Suppressor macrophage treated with lipopolysaccharide for 4 hours (primary cell): ENCODE measurements around the gene CACNA2D3.

Experiments
- DNase-seq: peaks from one replicate; pipeline ENCODE4 v3.0.0-alpha.2; 2020

Gene CACNA2D3

GRCh38 chr3:54862526-54862925 is 740.2 kb downstream of the CACNA2D3 start:
- no peak for DNase-seq

- DNase-seq, result no peak
Observed at GRCh38 chr3:54863366-54863765, 741.0 kb downstream of the CACNA2D3 start.

GRCh38 chr3:54863786-54864185 is 741.4 kb downstream of the CACNA2D3 start:
- no peak for DNase-seq

- DNase-seq, result no peak
Observed at GRCh38 chr3:54865316-54865715, 743.0 kb downstream of the CACNA2D3 start.

- no peak for DNase-seq
Observed at GRCh38 chr3:54866251-54866650, 743.9 kb downstream of the CACNA2D3 start.

- DNase-seq, result no peak
Observed at GRCh38 chr3:54870423-54870822, 748.1 kb downstream of the CACNA2D3 start.

GRCh38 chr3:54871867-54872266 is 749.5 kb downstream of the CACNA2D3 start:
- DNase-seq, result no peak

GRCh38 chr3:54873059-54874010 is 751.0 kb downstream of the CACNA2D3 start:
- no peak for DNase-seq

GRCh38 chr3:54874816-54875556 is 752.6 kb downstream of the CACNA2D3 start:
- no peak for DNase-seq

GRCh38 chr3:54875596-54876268 is 753.4 kb downstream of the CACNA2D3 start:
- DNase-seq, result no peak

GRCh38 chr3:54876694-54877093 is 754.3 kb downstream of the CACNA2D3 start:
- no peak for DNase-seq

GRCh38 chr3:54877730-54878129 is 755.4 kb downstream of the CACNA2D3 start:
- no peak for DNase-seq

GRCh38 chr3:54878145-54878544 is 755.8 kb downstream of the CACNA2D3 start:
- DNase-seq, result no peak

- DNase-seq, result no peak
Observed at GRCh38 chr3:54882129-54882833, 759.9 kb downstream of the CACNA2D3 start.

- no peak for DNase-seq
Observed at GRCh38 chr3:54888162-54888561, 765.8 kb downstream of the CACNA2D3 start.

GRCh38 chr3:54888873-54889272 is 766.5 kb downstream of the CACNA2D3 start:
- DNase-seq, result no peak

GRCh38 chr3:54889731-54890130 is 767.4 kb downstream of the CACNA2D3 start:
- DNase-seq, result no peak

GRCh38 chr3:54891540-54891897 is 769.2 kb downstream of the CACNA2D3 start:
- DNase-seq, result peak; percentile 4

- no peak for DNase-seq
Observed at GRCh38 chr3:54892168-54892567, 769.8 kb downstream of the CACNA2D3 start.

- no peak for DNase-seq
Observed at GRCh38 chr3:54895613-54896012, 773.3 kb downstream of the CACNA2D3 start.

GRCh38 chr3:54897028-54897711 is 774.8 kb downstream of the CACNA2D3 start:
- DNase-seq, result no peak

GRCh38 chr3:54899273-54899672 is 776.9 kb downstream of the CACNA2D3 start:
- DNase-seq, result no peak
